MG63 (cell line): ENCODE measurements around the gene ZNF630. TPM values are rescaled to one million over a fixed set of nuclear protein-coding genes. Genes with fewer than 3 reads are reported as not detected.

ENCODE experiments used
- total RNA-seq: library from RNA; depleted of rRNA; stranded (reverse); fragments of >200 nt; shearing (Covaris generic); gene quantifications from 2 replicates; pipeline ENCODE4 v1.2.3, GENCODE V29; 2014; ENCODE audit warnings: low replicate concordance; rRNA removed

Gene ZNF630
- total RNA-seq, 1 experiment from 2014 or later, result not detected

Other genes with a start within 250 kb of the ZNF630 start
- 1.6 and 4.3 TPM in 2 replicates for gene ZNF81, start 234.7 kb downstream of the ZNF630 start, total RNA-seq
- gene ZNF182, start 67.7 kb downstream of the ZNF630 start, total RNA-seq, result 1.7 and 3.7 TPM in 2 replicates
- not detected in 2 replicates for gene SPACA5, start 64.7 kb downstream of the ZNF630 start, total RNA-seq
- not detected in 2 replicates for gene SPACA5B, start 59.0 kb upstream of the ZNF630 start, total RNA-seq
- gene SSX5, start 125.2 kb upstream of the ZNF630 start, total RNA-seq, result not detected in 2 replicates
- gene SSX1, start 183.8 kb upstream of the ZNF630 start, total RNA-seq, result not detected in 2 replicates